Caco-2 (cell line): ENCODE measurements around the gene SH3BP5. TPM values are rescaled to one million over a fixed set of nuclear protein-coding genes. Genes with fewer than 3 reads are reported as not detected.

Source experiments
- BruUV-seq: library from RNA; stranded (reverse); fragments of 400-500 nt; replicated peaks from 2 replicates; lab custom pipeline; 2021; lab: Mats Ljungman, UMichigan
- CTCF ChIA-PET: fragments of 300-600 bp; sonication (Branson Sonifier 250); formaldehyde crosslinking; loops from one replicate; lab custom pipeline; 2022; ENCODE audit warnings: antibody characterized with exemption; lab: Charles Lee
- POLR2A ChIA-PET: fragments of 300-600 bp; sonication (Branson Sonifier 250); formaldehyde crosslinking; loops from one replicate; lab custom pipeline; 2022; ENCODE audit warnings: antibody characterized with exemption; lab: Charles Lee
- DNase-seq, 2 experiments: peaks; one replicate each; pipeline versions ENCODE4 v3.0.0 to v3.0.0-alpha.2; 2020 to 2022
- H3K27me3 ChIP-seq: replicated peaks from 2 replicates; pipeline ENCODE4 v1.6.0; 2011; ENCODE audit warnings: low read length; ENCODE audit not compliant: control insufficient read depth, insufficient read depth
- H3K36me3 ChIP-seq: 2 replicates; pipeline ENCODE4 v1.5.1; 2011; ENCODE audit warnings: low read length; ENCODE audit not compliant: control insufficient read depth, insufficient read depth
- H3K4me1 ChIP-seq: fragments of 250-450 bp; sonication (Bioruptor Pico); 2 replicates; pipeline ENCODE4 v1.5.1; 2020; ENCODE audit warnings: mild to moderate bottlenecking
- H3K4me3 ChIP-seq: 2 replicates; pipeline ENCODE4 v1.5.1; 2011; ENCODE audit warnings: low read depth, mild to moderate bottlenecking, control low read depth, low read length
- H3K9me3 ChIP-seq: fragments of 250-450 bp; sonication (Bioruptor Pico); 2 replicates; pipeline ENCODE4 v1.5.1; 2020; ENCODE audit warnings: mild to moderate bottlenecking, moderate library complexity
- H3K27ac Mint-ChIP-seq: one replicate; pipeline ENCODE4 v1.8.0; 2022; ENCODE audit warnings: mixed read lengths; ENCODE audit not compliant: unreplicated experiment
- H3K27me3 Mint-ChIP-seq: one replicate; pipeline ENCODE4 v1.8.0; 2022; ENCODE audit warnings: mixed read lengths; ENCODE audit not compliant: insufficient read depth, unreplicated experiment
- H3K36me3 Mint-ChIP-seq: one replicate; pipeline ENCODE4 v1.8.0; 2022; ENCODE audit warnings: mild to moderate bottlenecking, mixed read lengths; ENCODE audit not compliant: insufficient read depth, unreplicated experiment
- H3K4me1 Mint-ChIP-seq: one replicate; pipeline ENCODE4 v1.8.0; 2022; ENCODE audit warnings: low read depth, mixed read lengths; ENCODE audit not compliant: unreplicated experiment
- H3K4me3 Mint-ChIP-seq: one replicate; pipeline ENCODE4 v1.8.0; 2022; ENCODE audit warnings: mild to moderate bottlenecking, moderate library complexity, mixed read lengths; ENCODE audit not compliant: unreplicated experiment
- H3K9me3 Mint-ChIP-seq: one replicate; pipeline ENCODE4 v1.8.0; 2022; ENCODE audit warnings: mixed read lengths; ENCODE audit not compliant: unreplicated experiment
- CTCF ChIP-seq, 2 experiments: fragments of 200-600 bp in 1 of 2; IDR thresholded peaks; 1 replicate in 1 of 2; 2 replicates in 1 of 2; pipeline versions ENCODE4 v1.5.1 to v1.8.0; 2011 to 2022; ENCODE audit warnings: antibody characterized with exemption in 1 of 2, control low read depth in 1 of 2, inconsistent platforms in 1 of 2, low read depth in 1 of 2, low read length in 1 of 2, mild to moderate bottlenecking in 1 of 2, moderate library complexity in 1 of 2; ENCODE audit not compliant: insufficient read depth in 1 of 2, severe bottlenecking in 1 of 2, unreplicated experiment in 1 of 2
- intact Hi-C: fragments of 100-400 bp; cut with micrococcal nuclease; formaldehyde crosslinking; loops from one replicate; pipeline ENCODE4 v1.10.0; 2022; ENCODE audit not compliant: unreplicated experiment
- total RNA-seq: library from RNA; stranded (reverse); gene quantifications from 2 replicates; pipeline ENCODE4 v1.2.3, GENCODE V29; 2022

The SH3BP5 gene
- total RNA-seq, 1 experiment from 2014 or later = 26.1 TPM

- Histone ChIP-seq H3K27me3 (no peaks in the 10 kb centered on the region), H3K9me3 (no peaks in the 10 kb centered on the region), H3K36me3 (no peaks in the 10 kb centered on the region), H3K4me1 (no peaks in the 10 kb centered on the region), H3K4me3 (no peak overlapping the region)
- CTCF ChIA-PET = interaction anchor here (1.6 kb wide), 1 partner anchor 59 kb away, joined by 10 read pairs; no protein-coding TSS in a partner anchor
- Mint-ChIP-seq H3K9me3 (no peaks in the 10 kb centered on the region), H3K27me3 (no peaks in the 10 kb centered on the region), H3K27ac (no peak overlapping the region), H3K4me3 (no peak overlapping the region), H3K4me1 (no peaks in the 10 kb centered on the region), H3K36me3 (no peaks in the 10 kb centered on the region)
- POLR2A ChIA-PET = no interaction called here
- no TSS peak for BruUV-seq
- no peak for DNase-seq
- no peak for TF ChIP-seq CTCF (IDR thresholded peaks at IDR 0.05; ENCODE audit: insufficient read depth in 1 of 2, low read depth in 1 of 2, low read length in 1 of 2, severe bottlenecking in 1 of 2, unreplicated experiment in 1 of 2)
- intact Hi-C loops = no loop called here
Measured at GRCh38 chr3:15266510-15267376, 65.6 kb downstream of the SH3BP5 start.

- no peak overlapping the region for H3K4me3 Mint-ChIP-seq
- BruUV-seq = no TSS peak
- intact Hi-C loops = no loop called here
- Histone ChIP-seq H3K4me1 (no peaks in the 10 kb centered on the region), H3K9me3 (no peaks in the 10 kb centered on the region), H3K4me3 (no peak overlapping the region), H3K36me3 (no peaks in the 10 kb centered on the region; the same call in 1 of the 2 replicates), H3K27me3 (no peaks in the 10 kb centered on the region)
- no peaks in the 10 kb centered on the region for H3K4me1 Mint-ChIP-seq
- H3K9me3 Mint-ChIP-seq = no peaks in the 10 kb centered on the region
- POLR2A ChIA-PET = no interaction called here
- peak overlapping the region; percentile 10 for H3K27ac Mint-ChIP-seq
- TF ChIP-seq CTCF (IDR thresholded peaks at IDR 0.05; ENCODE audit: insufficient read depth in 1 of 2, low read depth in 1 of 2, low read length in 1 of 2, severe bottlenecking in 1 of 2, unreplicated experiment in 1 of 2) = no peak
- H3K27me3 Mint-ChIP-seq = no peaks in the 10 kb centered on the region
- no peak for DNase-seq
- CTCF ChIA-PET = interaction anchor here (1.1 kb wide), 1 partner anchor 140 kb away, joined by 3 read pairs; no protein-coding TSS in a partner anchor
- peaks cover 8% of the 10 kb centered on the region for H3K36me3 Mint-ChIP-seq
Measured at GRCh38 chr3:15265655-15266509, 66.5 kb downstream of the SH3BP5 start.

- no peaks in the 10 kb centered on the region for H3K27me3 ChIP-seq
- no peak overlapping the region for H3K4me3 ChIP-seq
- DNase-seq = no peak
- H3K4me1 ChIP-seq = no peaks in the 10 kb centered on the region
- TF ChIP-seq CTCF (IDR thresholded peaks at IDR 0.05; ENCODE audit: insufficient read depth in 1 of 2, low read depth in 1 of 2, low read length in 1 of 2, severe bottlenecking in 1 of 2, unreplicated experiment in 1 of 2) = no peak
- no peaks in the 10 kb centered on the region for H3K4me1 Mint-ChIP-seq
- H3K9me3 ChIP-seq = no peaks in the 10 kb centered on the region
- no TSS peak for BruUV-seq
- no peaks in the 10 kb centered on the region; the same call in 1 of the 2 replicates for H3K36me3 ChIP-seq
- no peaks in the 10 kb centered on the region for H3K27me3 Mint-ChIP-seq
- no peak overlapping the region for H3K4me3 Mint-ChIP-seq
- peaks cover 21% of the 10 kb centered on the region for H3K36me3 Mint-ChIP-seq
- H3K9me3 Mint-ChIP-seq = no peaks in the 10 kb centered on the region
- POLR2A ChIA-PET = no interaction called here
- CTCF ChIA-PET = interaction anchor here (0.6 to 1.1 kb wide), 2 partner anchors 8 to 246 kb away, joined by 3 read pairs; no protein-coding TSS in a partner anchor
- H3K27ac Mint-ChIP-seq = no peak overlapping the region
- intact Hi-C loops = no loop called here
Measured at GRCh38 chr3:15264486-15264885, 67.9 kb downstream of the SH3BP5 start.
